WTC11 (cell line): ENCODE results near the gene ATP13A4. TPM values are rescaled to one million over a fixed set of nuclear protein-coding genes. Genes with fewer than 3 reads are reported as not detected.

Experiments
- ATAC-seq: fragments of 200-7000 bp; cut with Tn5 transposase; 2 replicates; pipeline ENCODE4 v1.10.0; 2021; ENCODE audit warnings: mild to moderate bottlenecking, moderate library complexity
- CTCF ChIA-PET: fragments of 300-600 bp; sonication (Branson Sonifier 250); formaldehyde crosslinking; loops from one replicate; lab custom pipeline; 2021; ENCODE audit warnings: antibody characterized with exemption; lab: Charles Lee
- POLR2A ChIA-PET: fragments of 350-600 bp; sonication (Branson Sonifier 250); formaldehyde crosslinking; loops from one replicate; lab custom pipeline; 2021; ENCODE audit warnings: antibody characterized with exemption; lab: Charles Lee
- DNase-seq: peaks from one replicate; pipeline ENCODE4 v3.0.0; 2021; ENCODE audit warnings: low spot score
- H3K27ac Mint-ChIP-seq: 2 replicates; pipeline ENCODE4 v1.8.0; 2021; ENCODE audit warnings: mixed read lengths
- H3K27me3 Mint-ChIP-seq: 2 replicates; pipeline ENCODE4 v1.8.0; 2021; ENCODE audit warnings: low read depth, mild to moderate bottlenecking, moderate library complexity, mixed read lengths
- H3K36me3 Mint-ChIP-seq: 2 replicates; pipeline ENCODE4 v1.8.0; 2021; ENCODE audit warnings: mixed read lengths
- H3K4me1 Mint-ChIP-seq: 2 replicates; pipeline ENCODE4 v1.8.0; 2022; ENCODE audit warnings: mixed read lengths
- H3K4me3 Mint-ChIP-seq: 2 replicates; pipeline ENCODE4 v1.8.0; 2021; ENCODE audit warnings: mild to moderate bottlenecking, moderate library complexity, mixed read lengths
- H3K9me3 Mint-ChIP-seq: 2 replicates; pipeline ENCODE4 v1.8.0; 2021; ENCODE audit warnings: mixed read lengths
- CBFB ChIP-seq: sonication (generic); formaldehyde crosslinking; IDR thresholded peaks from 2 replicates; pipeline ENCODE4 v1.8.1; 2022; ENCODE audit warnings: mild to moderate bottlenecking, low read depth, missing genetic modification reagents
- GABPB1 ChIP-seq: sonication (generic); formaldehyde crosslinking; IDR thresholded peaks from 2 replicates; pipeline ENCODE4 v1.8.1; 2023; ENCODE audit warnings: mild to moderate bottlenecking, missing genetic modification reagents
- GTF2I ChIP-seq: fragments of 250-450 bp; sonication (Bioruptor Pico); conservative IDR thresholded peaks from 2 replicates; pipeline ENCODE4 v1.4.0; 2021; ENCODE audit warnings: mild to moderate bottlenecking
- HMGA2 ChIP-seq: fragments of 250-450 bp; sonication (Bioruptor Pico); IDR thresholded peaks from 2 replicates; pipeline ENCODE4 v1.4.0; 2021; ENCODE audit warnings: mild to moderate bottlenecking, moderate library complexity
- JAZF1 ChIP-seq: fragments of 250-450 bp; sonication (Bioruptor Pico); IDR thresholded peaks from 2 replicates; pipeline ENCODE4 v1.9.0; 2021; ENCODE audit warnings: moderate library complexity, mild to moderate bottlenecking, inconsistent platforms
- MXD4 ChIP-seq: fragments of 250-450 bp; sonication (Bioruptor Pico); IDR thresholded peaks from 2 replicates; pipeline ENCODE4 v1.8.0; 2021; ENCODE audit warnings: mild to moderate bottlenecking, moderate library complexity, borderline replicate concordance
- NFE2L1 ChIP-seq: sonication (generic); formaldehyde crosslinking; IDR thresholded peaks from 2 replicates; pipeline ENCODE4 v1.8.1; 2023; ENCODE audit warnings: missing genetic modification reagents
- SMAD4 ChIP-seq: sonication (generic); formaldehyde crosslinking; IDR thresholded peaks from 2 replicates; pipeline ENCODE4 v1.8.0; 2022; ENCODE audit warnings: mild to moderate bottlenecking, missing genetic modification reagents
- ZBTB21 ChIP-seq: sonication (generic); formaldehyde crosslinking; IDR thresholded peaks from 2 replicates; pipeline ENCODE4 v1.8.1; 2023; ENCODE audit warnings: mild to moderate bottlenecking, missing genetic modification reagents, borderline replicate concordance
- ZNF121 ChIP-seq: sonication (generic); formaldehyde crosslinking; IDR thresholded peaks from 2 replicates; pipeline ENCODE4 v1.8.0; 2023; ENCODE audit warnings: missing genetic modification reagents
- ZNF138 ChIP-seq: sonication (generic); formaldehyde crosslinking; conservative IDR thresholded peaks from 2 replicates; pipeline ENCODE4 v1.8.1; 2022; ENCODE audit warnings: mild to moderate bottlenecking, moderate library complexity, missing genetic modification reagents
- ZNF219 ChIP-seq: sonication (generic); formaldehyde crosslinking; IDR thresholded peaks from 2 replicates; pipeline ENCODE4 v1.8.0; 2023; ENCODE audit warnings: missing genetic modification reagents, mild to moderate bottlenecking, borderline replicate concordance
- ZNF671 ChIP-seq: fragments of 250-450 bp; sonication (Bioruptor Pico); IDR thresholded peaks from 2 replicates; pipeline ENCODE4 v1.8.0; 2021; ENCODE audit warnings: mild to moderate bottlenecking
- total RNA-seq: library from RNA; stranded (reverse); gene quantifications from 3 replicates; pipeline ENCODE4 v1.2.3, GENCODE V29; 2021
- TF ChIP-seq, protein P1 (sequence below): fragments of 250-450 bp; sonication (Bioruptor Pico); IDR thresholded peaks from 2 replicates; pipeline ENCODE4 v1.9.0; 2021; ENCODE audit warnings: mild to moderate bottlenecking, borderline replicate concordance
- TF ChIP-seq, protein P2 (sequence below): sonication (generic); formaldehyde crosslinking; IDR thresholded peaks from 2 replicates; pipeline ENCODE4 v1.8.0; 2022; ENCODE audit warnings: mild to moderate bottlenecking, missing genetic modification reagents
- TF ChIP-seq, protein P3 (sequence below): sonication (generic); formaldehyde crosslinking; IDR thresholded peaks from 2 replicates; pipeline ENCODE4 v1.8.1; 2022; ENCODE audit warnings: missing genetic modification reagents, borderline replicate concordance
- TF ChIP-seq, protein P4 (sequence below): fragments of 250-450 bp; sonication (Bioruptor Pico); IDR thresholded peaks from 2 replicates; pipeline ENCODE4 v1.9.0; 2021; ENCODE audit warnings: mild to moderate bottlenecking
- TF ChIP-seq, protein P5 (sequence below): sonication (generic); formaldehyde crosslinking; IDR thresholded peaks from 2 replicates; pipeline ENCODE4 v1.8.1; 2023; ENCODE audit warnings: mild to moderate bottlenecking, missing genetic modification reagents

The ATP13A4 gene
- total RNA-seq, 1 experiment from 2014 or later, result 0.20 TPM

DNA sequence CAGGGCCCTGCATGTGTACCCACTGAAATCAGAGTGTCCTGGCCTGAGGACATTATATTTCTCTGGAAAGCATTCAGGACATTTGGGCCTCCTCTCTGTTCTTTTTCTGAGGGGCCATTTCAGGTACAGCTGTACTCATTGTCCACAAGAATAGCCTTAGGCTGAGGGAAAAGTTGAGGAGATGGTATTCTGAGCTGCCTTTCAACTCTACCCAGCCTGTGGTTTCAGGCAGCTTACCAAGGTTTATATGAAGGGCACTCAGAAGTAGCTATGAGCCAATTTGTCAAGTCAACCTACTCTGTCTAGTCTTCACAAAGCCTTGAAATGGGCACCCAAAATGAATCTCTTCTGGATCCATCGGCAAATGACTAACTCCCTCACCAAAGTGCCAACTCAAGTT lies 9.4 kb downstream of the ATP13A4 start:
- H3K4me1 Mint-ChIP-seq, result peaks cover 7% of the 10 kb centered on the region
- no peaks in the 10 kb centered on the region for H3K27me3 Mint-ChIP-seq
- TF ChIP-seq ZBTB21 (CRISPR knock-in tag) (no peak), JAZF1 (CRISPR knock-in tag) (no peak), ZNF219 (CRISPR knock-in tag) (no peak), GABPB1 (CRISPR knock-in tag) (no peak), ZNF671 (CRISPR knock-in tag) (no peak), NFE2L1 (CRISPR knock-in tag) (no peak), ZNF138 (CRISPR knock-in tag) (no peak), GTF2I (CRISPR knock-in tag) (no peak), MXD4 (no peak), SMAD4 (CRISPR knock-in tag) (no peak), HMGA2 (CRISPR knock-in tag) (no peak), CBFB (CRISPR knock-in tag) (no peak), ZNF121 (no peak)
- TF ChIP-seq, protein P1, sequence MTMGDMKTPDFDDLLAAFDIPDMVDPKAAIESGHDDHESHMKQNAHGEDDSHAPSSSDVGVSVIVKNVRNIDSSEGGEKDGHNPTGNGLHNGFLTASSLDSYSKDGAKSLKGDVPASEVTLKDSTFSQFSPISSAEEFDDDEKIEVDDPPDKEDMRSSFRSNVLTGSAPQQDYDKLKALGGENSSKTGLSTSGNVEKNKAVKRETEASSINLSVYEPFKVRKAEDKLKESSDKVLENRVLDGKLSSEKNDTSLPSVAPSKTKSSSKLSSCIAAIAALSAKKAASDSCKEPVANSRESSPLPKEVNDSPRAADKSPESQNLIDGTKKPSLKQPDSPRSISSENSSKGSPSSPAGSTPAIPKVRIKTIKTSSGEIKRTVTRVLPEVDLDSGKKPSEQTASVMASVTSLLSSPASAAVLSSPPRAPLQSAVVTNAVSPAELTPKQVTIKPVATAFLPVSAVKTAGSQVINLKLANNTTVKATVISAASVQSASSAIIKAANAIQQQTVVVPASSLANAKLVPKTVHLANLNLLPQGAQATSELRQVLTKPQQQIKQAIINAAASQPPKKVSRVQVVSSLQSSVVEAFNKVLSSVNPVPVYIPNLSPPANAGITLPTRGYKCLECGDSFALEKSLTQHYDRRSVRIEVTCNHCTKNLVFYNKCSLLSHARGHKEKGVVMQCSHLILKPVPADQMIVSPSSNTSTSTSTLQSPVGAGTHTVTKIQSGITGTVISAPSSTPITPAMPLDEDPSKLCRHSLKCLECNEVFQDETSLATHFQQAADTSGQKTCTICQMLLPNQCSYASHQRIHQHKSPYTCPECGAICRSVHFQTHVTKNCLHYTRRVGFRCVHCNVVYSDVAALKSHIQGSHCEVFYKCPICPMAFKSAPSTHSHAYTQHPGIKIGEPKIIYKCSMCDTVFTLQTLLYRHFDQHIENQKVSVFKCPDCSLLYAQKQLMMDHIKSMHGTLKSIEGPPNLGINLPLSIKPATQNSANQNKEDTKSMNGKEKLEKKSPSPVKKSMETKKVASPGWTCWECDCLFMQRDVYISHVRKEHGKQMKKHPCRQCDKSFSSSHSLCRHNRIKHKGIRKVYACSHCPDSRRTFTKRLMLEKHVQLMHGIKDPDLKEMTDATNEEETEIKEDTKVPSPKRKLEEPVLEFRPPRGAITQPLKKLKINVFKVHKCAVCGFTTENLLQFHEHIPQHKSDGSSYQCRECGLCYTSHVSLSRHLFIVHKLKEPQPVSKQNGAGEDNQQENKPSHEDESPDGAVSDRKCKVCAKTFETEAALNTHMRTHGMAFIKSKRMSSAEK (CRISPR knock-in tag), result no peak
- TF ChIP-seq, protein P2, sequence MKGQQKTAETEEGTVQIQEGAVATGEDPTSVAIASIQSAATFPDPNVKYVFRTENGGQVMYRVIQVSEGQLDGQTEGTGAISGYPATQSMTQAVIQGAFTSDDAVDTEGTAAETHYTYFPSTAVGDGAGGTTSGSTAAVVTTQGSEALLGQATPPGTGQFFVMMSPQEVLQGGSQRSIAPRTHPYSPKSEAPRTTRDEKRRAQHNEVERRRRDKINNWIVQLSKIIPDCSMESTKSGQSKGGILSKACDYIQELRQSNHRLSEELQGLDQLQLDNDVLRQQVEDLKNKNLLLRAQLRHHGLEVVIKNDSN (CRISPR knock-in tag), result no peak
- TF ChIP-seq, protein P3, sequence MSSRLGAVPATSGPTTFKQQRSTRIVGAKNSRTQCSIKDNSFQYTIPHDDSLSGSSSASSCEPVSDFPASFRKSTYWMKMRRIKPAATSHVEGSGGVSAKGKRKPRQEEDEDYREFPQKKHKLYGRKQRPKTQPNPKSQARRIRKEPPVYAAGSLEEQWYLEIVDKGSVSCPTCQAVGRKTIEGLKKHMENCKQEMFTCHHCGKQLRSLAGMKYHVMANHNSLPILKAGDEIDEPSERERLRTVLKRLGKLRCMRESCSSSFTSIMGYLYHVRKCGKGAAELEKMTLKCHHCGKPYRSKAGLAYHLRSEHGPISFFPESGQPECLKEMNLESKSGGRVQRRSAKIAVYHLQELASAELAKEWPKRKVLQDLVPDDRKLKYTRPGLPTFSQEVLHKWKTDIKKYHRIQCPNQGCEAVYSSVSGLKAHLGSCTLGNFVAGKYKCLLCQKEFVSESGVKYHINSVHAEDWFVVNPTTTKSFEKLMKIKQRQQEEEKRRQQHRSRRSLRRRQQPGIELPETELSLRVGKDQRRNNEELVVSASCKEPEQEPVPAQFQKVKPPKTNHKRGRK, result no peak
- TF ChIP-seq, protein P4, sequence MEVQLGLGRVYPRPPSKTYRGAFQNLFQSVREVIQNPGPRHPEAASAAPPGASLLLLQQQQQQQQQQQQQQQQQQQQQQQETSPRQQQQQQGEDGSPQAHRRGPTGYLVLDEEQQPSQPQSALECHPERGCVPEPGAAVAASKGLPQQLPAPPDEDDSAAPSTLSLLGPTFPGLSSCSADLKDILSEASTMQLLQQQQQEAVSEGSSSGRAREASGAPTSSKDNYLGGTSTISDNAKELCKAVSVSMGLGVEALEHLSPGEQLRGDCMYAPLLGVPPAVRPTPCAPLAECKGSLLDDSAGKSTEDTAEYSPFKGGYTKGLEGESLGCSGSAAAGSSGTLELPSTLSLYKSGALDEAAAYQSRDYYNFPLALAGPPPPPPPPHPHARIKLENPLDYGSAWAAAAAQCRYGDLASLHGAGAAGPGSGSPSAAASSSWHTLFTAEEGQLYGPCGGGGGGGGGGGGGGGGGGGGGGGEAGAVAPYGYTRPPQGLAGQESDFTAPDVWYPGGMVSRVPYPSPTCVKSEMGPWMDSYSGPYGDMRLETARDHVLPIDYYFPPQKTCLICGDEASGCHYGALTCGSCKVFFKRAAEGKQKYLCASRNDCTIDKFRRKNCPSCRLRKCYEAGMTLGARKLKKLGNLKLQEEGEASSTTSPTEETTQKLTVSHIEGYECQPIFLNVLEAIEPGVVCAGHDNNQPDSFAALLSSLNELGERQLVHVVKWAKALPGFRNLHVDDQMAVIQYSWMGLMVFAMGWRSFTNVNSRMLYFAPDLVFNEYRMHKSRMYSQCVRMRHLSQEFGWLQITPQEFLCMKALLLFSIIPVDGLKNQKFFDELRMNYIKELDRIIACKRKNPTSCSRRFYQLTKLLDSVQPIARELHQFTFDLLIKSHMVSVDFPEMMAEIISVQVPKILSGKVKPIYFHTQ (CRISPR knock-in tag), result no peak
- TF ChIP-seq, protein P5, sequence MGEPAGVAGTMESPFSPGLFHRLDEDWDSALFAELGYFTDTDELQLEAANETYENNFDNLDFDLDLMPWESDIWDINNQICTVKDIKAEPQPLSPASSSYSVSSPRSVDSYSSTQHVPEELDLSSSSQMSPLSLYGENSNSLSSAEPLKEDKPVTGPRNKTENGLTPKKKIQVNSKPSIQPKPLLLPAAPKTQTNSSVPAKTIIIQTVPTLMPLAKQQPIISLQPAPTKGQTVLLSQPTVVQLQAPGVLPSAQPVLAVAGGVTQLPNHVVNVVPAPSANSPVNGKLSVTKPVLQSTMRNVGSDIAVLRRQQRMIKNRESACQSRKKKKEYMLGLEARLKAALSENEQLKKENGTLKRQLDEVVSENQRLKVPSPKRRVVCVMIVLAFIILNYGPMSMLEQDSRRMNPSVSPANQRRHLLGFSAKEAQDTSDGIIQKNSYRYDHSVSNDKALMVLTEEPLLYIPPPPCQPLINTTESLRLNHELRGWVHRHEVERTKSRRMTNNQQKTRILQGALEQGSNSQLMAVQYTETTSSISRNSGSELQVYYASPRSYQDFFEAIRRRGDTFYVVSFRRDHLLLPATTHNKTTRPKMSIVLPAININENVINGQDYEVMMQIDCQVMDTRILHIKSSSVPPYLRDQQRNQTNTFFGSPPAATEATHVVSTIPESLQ (CRISPR knock-in tag), result no peak
- TF ChIP-seq, all 79 proteins: peak for 0
- H3K9me3 Mint-ChIP-seq, result peaks cover 29% of the 10 kb centered on the region
- DNase-seq (no peak), ATAC-seq (no peak)
- no peak overlapping the region for H3K27ac Mint-ChIP-seq
- H3K4me3 Mint-ChIP-seq, result no peak overlapping the region
- ChIA-PET POLR2A (no interaction called here), CTCF (no interaction called here)
- H3K36me3 Mint-ChIP-seq, result peaks cover 5% of the 10 kb centered on the region; the same call in 1 of the 2 replicates
